HG03039 (cell line): ENCODE measurements around the gene CXCL9.
A peak's percentile ranks its signal among the peaks of the same experiment; 100 is the strongest.
"Not testable (repeated sequence)": the region's sequence is repeated elsewhere in the genome, so short reads cannot be mapped to it uniquely, and the experiment has no call there.

Experiments used
- ATAC-seq: cut with Tn5 transposase; IDR thresholded peaks from one replicate; pipeline ENCODE4 v1.9.1; 2021; ENCODE audit warnings: mild to moderate bottlenecking, moderate library complexity; ENCODE audit not compliant: unreplicated experiment

Gene CXCL9

DNA sequence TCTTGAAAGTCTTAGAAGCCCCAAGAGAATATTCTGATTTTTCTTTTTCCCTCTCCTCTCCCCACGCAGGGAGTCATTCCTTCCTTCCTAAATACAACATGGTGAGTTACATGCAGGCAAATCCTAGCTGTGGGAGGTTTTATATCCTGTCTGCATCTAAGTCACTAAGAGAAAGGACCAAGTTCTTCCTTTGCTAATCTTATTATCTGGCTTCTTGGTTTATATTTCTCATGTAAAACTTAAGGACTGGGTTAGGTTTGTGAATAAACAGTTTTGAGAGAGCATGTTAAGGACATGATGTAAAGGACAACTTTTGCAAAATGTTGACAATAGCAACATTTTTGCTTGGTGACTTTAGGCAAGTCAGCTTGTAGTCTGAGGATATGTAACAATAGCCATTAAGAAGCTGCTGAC, 5.1 kb upstream of the CXCL9 start:
- ATAC-seq, result no peak

DNA sequence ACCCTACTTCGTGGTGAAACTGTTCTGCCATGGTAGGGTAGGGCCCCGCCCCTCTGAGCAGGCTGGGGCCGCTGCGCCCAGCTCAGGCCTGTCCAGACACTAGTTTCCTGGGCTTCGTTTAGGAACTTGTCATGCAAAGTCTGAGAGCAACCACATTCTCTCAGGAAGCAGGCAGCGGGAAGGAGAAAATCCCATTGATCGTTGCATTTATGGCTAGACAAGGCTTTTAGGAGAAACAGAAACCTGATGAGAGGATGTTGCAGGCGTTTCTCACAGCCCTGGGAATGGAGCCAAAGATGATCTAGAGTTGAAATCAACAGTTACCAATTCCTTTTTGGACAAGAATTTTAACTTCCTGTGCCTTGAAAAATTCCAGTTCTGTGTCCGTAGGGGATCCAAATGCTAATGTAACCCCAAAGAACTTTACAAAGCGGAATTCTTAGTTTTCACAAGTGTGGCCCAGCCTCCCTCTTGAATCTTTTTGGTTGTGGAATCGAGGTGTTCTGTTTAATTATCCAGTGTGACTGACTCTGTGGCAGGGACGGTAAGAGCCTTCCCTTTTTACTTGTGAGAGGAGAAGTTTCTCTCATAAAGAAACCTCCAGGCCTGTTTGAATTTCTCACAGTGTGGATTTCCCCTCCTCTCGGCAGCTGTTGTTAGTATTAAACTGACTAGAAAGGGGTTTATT, 4.5 kb upstream of the CXCL9 start:
- ATAC-seq, result peak; percentile 79

DNA sequence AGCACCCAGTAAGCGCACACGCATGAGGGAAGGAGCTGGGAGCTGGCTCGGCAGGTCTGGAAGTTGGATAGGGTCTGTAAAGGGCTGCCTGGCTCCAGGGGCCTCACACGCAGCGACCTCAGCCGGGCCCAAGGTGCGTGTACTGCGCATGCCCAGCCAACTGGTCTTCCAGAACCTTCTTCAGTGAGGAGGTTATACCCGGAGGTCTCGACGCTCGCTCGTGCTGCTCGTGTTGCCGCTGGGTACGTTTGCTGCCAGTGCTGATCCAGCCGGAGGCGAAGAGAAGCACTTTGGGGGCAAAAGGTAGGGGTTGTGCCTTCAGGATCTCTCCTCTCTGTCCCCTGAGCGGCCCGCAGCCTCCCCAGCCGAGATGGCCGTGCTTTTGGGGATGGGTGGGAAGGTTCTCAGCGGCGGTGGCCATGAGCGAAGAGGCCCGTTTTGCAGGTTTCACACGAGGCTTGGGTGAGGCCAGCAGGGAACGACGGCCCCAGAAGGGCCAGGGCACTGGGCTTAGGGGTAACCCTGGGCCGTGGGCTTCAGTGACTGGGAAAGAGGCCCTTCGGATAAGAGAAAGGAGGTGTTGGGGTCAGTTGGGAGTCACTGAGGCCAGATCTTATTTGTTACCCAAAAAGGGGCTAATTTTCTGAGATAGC, 3.8 kb upstream of the CXCL9 start:
- ATAC-seq, result no peak

DNA sequence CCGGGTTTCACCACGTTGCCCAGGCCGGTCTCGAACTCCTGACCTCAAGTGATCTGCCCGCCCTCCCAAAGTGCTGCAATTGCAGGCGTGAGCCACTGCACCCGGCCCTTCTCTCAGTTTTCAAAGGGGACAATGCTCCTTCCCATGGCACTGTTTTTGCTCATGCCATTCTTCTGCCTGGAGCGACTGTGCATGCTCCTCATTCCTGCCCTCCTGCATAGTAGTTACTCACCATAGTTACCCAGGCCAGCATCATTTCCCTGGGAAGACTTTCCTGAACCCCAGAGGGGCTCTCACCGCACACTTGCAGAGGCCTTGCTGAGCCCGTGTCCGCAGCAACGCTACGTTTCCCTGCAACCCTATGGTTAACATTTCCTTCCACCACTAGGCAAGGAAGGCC, 3.3 kb upstream of the CXCL9 start:
- no peak for ATAC-seq

DNA sequence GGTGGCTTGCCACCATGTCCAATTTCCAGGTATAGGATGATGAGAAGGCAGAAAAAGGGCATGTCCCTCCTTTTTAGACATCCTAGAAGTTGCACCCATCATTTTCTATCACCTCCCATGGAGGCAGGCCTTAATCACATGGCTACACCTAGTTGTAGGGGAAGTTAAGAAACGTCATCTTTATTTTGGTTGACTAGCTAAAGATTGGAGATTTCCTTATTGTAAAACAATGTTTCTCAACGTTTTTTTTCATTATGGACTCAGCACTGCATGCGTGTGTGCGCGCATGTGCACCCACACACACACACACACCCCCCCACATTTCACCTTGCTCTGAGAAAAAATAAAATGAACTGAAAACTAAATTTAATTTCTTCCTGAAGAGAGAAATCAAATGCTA, 2.0 kb upstream of the CXCL9 start:
- no peak for ATAC-seq

DNA sequence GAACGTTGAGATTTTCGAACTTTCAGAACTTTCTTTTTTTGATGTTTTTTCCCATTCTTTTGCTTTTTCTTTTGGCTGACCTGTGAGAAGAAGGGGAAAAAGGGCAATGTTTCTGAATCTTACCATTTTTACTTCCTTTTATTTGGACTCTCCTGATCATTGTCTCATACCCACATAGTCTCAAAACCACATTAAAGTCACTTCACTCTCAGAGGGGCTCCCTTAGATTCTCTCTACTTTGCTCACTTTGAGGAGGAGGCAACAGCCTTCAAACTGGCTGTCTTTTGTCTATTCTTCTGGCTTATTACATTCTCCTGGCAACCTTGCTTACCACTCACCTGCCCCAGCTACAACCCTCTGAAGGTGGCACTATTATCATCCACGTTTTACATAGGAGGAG, 3.7 kb downstream of the CXCL9 start:
- ATAC-seq, result no peak

DNA sequence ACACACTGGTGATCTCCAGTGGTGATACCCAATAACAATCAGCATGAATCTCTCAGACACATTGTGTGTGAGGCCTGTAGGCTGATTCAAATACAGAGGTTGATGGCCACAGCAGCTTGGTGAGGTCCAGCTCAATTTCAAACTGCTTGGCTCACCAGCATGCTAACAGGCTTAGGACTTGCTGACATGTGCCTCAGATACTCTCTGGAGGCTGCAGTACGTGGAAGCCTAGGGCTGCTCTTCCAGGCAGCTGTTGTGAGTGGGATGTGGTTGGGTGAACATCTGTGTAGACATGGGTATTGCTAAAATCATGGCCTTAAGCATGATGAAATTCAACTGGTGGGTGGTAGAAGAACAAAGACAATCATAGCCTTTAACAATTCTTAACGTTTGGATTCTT, 4.3 kb downstream of the CXCL9 start:
- no peak for ATAC-seq

DNA sequence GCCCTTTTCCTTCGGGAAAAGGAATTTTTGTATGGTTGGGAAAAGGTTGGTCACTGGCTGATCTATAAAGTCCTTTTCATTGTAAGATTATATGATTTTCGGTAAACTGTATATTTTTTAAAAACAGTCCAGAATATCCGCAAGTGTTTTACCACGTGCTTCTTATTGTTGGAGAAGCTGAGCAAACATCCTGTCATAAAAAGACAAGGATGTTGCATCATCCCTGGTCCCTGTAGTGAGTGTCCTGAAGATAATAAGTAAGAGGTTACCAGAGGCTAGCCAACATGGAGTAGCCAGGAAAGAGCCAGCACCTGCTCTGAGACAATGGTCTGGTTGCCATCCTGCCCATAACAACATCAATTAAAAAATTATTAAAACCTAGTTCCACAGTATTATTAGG, 5.1 kb downstream of the CXCL9 start:
- ATAC-seq, result no peak

DNA sequence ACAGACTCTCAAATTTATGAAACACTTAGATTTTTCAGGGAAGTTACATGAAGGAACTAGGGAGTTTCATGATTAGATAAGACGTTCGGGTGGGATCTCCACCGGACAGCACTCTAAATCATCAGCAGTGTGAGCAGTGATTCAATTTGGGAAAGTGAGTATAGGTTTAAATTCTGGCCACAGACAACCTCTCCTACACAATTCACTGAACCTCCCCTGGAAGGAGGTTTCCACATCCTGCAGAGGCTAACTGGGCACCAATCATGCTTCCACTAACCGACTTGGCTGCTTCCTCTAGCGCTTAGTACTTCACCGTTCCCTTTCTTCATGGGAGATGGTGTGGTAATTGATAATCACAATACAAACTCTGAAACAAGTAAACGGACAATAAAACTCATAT, 5.6 kb downstream of the CXCL9 start:
- ATAC-seq, result no peak

DNA sequence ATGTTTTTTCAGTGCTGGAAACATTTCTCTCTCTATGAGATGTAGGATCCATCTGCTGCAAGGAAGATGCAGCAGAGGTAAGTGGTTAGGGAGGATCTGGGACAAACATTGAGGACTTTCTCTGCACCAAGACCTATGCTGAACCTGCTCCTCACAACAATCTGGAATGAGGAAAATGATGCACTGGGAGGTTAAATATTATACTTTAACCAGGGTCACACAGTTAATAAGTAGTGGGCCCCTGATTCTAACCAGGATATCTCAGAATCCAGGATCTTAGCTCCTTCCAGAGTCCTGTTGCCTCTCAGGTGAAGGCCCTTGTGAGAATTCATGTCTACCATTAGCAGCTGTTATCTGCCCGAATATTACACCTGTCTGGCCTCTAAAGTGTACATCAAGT, 7.0 kb downstream of the CXCL9 start:
- ATAC-seq, result no peak

DNA sequence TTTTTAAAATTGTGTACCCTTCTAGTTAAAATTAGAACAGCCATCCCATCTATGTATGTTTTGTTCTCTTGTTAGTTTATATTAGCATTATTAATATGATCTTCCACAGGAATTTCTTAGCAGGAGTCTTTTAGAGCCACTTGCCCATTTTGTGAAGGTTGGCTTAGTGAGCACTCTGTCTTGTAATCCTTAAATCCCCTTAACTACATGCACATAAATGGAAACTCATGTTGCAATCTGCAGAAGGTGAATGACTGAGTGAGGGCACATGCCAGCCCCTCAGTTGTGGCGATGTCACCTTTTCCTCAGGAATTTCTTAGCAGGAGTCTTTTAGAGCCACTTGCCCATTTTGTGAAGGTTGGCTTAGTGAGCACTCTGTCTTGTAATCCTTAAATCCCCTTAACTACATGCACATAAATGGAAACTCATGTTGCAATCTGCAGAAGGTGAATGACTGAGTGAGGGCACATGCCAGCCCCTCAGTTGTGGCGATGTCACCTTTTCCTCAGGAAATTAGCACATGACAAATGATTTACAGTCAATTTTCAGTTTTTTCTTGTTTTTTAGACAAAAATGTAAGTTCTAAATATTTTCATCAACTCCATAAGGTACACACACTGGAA, 8.7 kb downstream of the CXCL9 start:
- not testable (repeated sequence) for ATAC-seq

DNA sequence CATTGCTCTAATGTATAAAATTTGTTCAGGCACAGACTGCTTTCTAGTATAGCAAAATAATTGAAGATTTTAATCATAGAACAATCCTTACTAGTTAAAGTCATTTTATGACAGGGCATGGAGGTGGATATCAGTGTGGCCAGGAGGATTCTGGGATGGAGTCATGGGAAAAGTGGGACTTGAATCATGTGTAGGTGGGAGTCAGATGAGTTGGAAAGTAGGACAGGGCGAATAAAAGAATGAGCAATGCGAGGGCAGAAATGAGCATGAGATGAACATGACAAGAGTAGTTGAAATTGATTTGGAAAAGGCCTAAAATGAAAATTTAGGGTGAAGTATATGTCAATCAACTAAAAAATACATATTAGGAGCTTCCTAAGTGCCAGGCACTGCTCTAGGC, 9.4 kb downstream of the CXCL9 start:
- ATAC-seq, result no peak

DNA sequence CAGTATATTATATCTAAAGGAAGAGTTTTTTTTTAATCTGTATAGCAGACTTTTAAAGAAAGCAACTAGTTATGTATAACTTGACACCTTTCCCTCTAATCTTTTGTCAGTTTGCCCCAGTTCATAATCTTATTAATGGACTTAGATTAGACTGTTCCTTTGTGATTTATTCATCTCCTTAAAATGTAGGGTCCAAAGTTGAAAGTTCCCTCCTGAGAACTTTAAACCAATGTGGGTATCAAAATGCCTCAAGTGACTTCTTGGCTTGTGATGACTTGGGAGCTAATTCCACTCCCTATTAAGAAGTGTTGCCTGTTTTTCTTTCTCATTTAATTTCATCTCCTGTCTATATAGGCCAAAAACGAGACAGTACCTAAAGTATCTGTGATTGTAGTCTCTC, 10.2 kb downstream of the CXCL9 start:
- no peak for ATAC-seq

DNA sequence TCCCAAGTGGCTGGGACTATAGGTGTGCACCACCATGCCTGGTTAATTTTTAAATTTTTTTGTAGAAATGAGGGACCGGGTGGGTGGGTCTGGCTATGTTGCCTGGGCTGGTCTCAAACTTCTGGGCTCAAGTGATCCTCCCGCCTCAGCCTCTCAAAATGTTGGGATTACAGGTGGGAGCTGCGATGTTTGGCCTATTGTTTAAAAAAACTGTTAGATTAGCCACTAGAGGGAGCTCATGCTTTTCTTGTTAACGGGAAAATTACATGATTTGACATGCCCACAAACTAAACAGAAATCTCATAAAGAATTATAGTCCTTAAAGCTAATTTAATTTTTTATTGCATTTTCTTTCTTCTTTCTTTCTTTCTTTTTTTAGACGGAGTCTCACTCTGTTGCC, 11.6 kb downstream of the CXCL9 start:
- no peak for ATAC-seq

DNA sequence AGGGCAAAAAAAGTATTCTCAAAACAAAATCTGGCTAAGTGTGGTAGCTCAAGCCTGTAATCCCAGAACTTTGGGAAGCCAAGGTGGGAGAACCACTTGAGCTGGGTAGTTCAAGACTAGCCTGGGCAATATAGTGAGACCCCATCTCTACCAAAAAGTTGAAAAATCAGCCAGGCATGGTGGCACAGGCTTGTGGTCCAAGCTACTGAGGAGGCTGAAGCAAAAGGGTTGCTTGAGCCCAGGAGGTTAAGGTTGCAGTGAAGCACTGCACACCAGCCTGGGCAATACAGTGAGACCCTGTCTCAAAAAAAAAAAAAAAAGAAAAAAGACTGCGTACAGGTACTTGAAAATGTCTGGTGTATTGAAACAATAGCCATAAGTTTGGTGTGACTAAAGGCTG, 14.8 kb downstream of the CXCL9 start:
- no peak for ATAC-seq

DNA sequence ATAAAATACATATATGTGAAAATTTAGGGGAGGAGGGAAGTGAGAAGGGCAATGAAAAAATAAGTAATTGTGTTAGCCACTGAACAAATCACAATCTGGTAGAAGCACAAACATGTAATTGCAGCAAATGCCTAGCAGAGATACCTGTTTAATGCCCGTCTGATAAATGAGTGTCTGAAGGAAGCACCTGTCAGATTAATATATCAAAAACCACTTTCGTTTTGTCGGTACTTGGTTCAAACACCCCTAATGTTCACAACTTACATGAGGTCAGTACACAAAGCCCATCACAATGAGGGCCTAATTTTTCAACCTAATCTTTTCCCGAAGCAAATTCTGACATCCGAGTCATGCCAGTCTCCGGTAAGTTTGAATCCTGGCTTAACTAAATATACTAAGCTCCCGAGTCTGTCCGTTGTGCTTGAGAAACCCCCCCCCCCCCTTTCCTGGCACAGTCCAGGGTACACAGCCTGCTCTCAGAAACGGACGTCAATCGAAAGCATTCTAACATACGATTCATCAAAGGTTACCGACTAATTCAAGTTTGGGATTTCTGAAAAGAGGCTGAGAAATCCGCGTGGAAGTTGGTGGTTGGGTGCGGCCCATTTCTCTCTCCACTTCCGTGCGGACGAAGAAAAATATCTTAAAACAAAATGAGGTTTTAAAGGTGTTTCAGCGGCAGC, 17.3 kb downstream of the CXCL9 start:
- ATAC-seq, result no peak

DNA sequence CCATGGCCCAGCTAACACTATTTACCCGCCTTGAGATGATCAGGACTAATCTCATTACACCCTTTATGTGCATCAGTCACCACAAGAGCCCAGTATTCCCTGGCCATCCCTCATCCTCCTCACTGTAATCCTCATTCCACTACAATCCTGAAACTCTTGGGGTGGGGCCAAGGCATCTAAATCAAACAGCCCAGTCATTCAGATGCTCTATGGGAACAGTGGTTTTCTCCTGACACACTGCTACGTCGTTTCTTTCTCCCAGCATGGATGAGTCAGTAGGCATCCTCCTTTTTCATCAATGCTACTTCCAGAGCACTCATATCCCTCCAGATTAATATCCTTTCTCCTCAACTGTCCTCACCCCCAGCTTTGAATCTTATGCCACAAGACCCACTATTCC, 22.2 kb downstream of the CXCL9 start:
- ATAC-seq, result no peak

DNA sequence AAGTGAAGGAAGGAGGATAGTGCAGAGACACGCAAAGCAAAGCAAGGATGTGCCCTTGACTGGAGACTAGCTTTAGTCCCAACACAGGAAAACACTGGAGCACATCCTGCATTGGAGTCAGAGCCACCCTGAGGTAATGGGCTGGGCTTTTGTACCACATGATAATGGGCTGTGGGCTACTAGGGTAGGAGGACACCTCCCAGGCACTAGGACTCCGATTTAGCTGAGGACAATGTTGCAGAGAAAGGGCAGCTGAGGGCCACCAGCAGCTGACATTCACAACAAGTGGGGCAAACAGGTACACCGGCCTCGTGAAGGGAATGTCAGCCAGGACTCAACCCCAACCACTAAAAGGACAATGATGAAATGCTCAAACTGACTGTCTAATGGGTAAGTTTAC, 26.7 kb downstream of the CXCL9 start:
- no peak for ATAC-seq

DNA sequence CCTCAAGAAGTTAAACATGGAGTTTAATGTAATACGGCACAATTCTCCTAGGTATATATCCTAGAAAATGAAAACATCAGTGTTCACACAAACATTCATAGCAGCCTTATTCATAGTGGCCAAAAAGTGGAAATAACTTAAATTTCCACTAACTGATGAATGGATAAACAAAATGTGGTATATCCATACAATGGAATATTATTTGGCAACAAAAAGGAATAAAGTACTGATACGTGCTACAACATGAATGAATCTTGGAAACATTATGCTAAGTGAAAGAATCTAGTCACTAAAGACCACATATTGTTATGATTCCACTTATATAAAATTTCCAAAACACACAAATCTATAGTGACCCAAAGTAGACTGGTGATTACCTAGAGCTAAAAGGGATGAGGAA, 31.1 kb downstream of the CXCL9 start:
- no peak for ATAC-seq

DNA sequence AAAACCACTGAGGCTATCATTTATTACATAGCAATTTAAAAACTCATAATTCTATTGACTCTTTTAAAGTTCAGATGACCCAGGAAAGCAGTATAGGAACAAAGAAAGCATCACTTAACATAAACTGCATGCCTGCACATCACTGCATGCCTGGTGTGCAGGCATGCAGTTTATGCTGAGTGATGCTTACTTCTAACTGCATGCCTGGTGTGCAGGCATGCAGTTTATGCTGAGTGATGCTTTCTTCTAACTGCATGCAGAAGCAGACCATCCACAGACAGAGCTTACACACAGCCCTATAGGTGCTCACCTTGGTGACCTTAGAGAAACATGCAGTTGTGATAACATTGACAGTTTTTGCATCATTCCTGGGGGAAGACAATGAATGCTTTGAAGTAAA, 33.5 kb downstream of the CXCL9 start:
- ATAC-seq, result no peak

DNA sequence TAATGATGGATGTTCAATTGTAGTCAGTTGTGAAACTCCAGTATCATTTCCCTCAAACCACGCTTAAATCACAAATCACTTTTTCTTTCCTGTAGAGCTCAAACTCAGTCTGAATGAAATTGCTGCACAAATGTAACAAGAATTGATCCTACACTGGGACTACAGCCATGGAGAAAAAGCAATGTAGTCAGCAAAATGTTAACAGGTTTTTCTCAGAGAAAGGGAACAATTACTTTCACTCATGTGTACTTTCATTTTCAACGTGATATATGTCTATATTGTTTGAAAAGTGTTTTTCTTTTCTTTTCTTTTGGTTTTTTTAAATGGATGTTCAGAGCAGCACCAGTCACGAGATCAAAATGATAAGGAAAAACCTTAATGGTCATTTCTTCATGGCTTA, 39.2 kb downstream of the CXCL9 start:
- ATAC-seq, result no peak

DNA sequence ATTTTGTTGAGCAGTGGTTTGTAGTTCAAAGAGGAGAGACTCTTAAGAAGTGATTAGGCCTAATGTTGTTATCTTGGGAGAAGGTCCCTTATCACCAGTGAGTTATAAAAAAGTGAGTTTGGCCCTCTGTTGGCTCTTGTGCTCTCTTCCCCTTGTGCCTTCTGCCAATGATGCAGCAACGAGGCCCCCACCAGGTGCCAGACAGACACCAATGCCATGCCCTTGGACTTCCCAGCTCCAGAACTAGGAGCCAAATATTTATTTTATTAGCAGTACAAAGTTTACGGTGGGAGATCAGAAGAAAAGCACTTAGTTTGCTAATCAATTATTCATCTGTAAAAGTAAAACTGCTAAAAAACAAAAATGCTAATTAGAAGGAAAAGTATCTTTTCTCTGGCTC, 43.8 kb downstream of the CXCL9 start:
- no peak for ATAC-seq
